ENCODE data around the gene HCFC1.

DNA sequence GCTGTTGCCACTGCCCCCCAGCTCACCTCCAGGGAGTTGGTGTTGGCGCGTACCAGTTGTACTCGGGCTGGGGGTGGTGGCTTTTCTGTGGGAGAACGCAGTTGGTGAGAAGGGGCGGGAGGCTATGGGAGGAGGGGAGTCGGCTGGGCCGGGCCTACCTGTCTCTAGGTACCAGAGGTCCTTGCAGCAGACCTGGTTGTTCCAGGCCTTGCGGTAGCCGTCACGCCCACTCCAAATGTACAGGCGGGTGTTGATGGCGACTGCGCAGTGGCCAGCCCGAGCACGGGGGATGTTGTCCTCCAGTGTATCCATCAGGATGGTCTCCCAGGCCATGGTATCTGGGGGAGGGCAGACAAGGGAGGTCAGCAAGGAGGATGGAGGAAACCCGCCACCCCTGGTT, 11.5 kb downstream of the HCFC1 start:
- TF ChIP-seq POLR2A (IDR thresholded peaks at IDR 0.05) = no peak
- TF ChIP-seq, protein P1, sequence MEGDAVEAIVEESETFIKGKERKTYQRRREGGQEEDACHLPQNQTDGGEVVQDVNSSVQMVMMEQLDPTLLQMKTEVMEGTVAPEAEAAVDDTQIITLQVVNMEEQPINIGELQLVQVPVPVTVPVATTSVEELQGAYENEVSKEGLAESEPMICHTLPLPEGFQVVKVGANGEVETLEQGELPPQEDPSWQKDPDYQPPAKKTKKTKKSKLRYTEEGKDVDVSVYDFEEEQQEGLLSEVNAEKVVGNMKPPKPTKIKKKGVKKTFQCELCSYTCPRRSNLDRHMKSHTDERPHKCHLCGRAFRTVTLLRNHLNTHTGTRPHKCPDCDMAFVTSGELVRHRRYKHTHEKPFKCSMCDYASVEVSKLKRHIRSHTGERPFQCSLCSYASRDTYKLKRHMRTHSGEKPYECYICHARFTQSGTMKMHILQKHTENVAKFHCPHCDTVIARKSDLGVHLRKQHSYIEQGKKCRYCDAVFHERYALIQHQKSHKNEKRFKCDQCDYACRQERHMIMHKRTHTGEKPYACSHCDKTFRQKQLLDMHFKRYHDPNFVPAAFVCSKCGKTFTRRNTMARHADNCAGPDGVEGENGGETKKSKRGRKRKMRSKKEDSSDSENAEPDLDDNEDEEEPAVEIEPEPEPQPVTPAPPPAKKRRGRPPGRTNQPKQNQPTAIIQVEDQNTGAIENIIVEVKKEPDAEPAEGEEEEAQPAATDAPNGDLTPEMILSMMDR (IDR thresholded peaks at IDR 0.05) = no peak

All from lower leg skin (tissue), 3 donors.